ENCODE measurements around the gene GPRC5C. TPM values are rescaled to one million over a fixed set of nuclear protein-coding genes. Genes with fewer than 3 reads are reported as not detected.

The GPRC5C gene
- total RNA-seq, 2 experiments from 2014 or later, result not detected

DNA sequence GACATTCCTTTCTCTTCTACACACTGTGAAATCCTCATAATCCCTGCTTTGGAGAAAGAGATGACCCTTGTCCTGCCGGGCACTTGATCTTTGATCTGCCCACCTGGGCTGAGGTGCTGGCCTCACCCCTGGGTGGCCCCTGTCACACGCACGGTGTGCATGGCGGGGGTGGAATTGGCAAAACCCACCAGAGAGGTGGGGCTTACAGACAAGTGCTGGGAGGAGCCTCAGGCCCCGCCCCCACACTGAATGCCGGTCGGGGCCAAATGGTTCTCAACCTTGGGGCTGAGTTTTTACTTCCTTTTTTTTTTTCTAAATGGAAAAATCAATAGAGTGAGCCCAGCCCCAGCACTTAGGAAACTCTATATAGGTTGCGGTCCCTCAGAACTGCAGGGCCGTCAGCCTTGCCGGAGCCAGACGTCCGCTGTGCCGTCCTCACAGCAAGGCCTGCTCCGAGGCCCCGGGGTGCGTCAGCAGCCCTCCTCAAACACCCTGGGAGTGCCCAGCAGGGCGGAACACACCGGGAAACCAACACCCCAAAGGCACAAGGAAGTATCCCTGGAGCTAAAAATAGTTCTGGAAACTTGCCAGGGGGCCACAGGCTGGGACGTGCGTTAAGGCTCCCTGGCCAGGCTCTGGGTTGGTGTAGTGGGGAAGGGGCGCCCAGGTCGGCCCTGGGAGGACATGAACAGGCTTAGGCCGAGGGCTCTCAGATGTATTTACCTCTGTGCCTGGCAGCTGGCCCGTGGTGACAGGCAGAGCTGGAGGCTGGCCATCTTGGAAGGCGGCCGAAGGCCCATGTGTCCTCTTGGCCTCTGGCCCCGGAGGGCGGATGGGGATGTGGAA is 11.0 kb downstream of the GPRC5C start:
- Mint-ChIP-seq H3K4me1 (ENCODE audit: low read depth) (peaks cover 2% of the 10 kb centered on the region), H3K4me3 (no peak overlapping the region), H3K27me3 (ENCODE audit: low read depth) (peaks cover 10% of the 10 kb centered on the region), H3K27ac (no peak overlapping the region), H3K9me3 (peaks cover 13% of the 10 kb centered on the region), H3K36me3 (ENCODE audit: low read depth) (peaks cover 1% of the 10 kb centered on the region)
- no peak for DNase-seq
- intact Hi-C loops (cut with micrococcal nuclease), result no loop called here
- CTCF ChIA-PET, result interaction anchor here (0.7 to 1.6 kb wide), 3 partner anchors 12 to 142 kb away, joined by 3 to 7 read pairs (median 4); no protein-coding TSS in a partner anchor

DNA sequence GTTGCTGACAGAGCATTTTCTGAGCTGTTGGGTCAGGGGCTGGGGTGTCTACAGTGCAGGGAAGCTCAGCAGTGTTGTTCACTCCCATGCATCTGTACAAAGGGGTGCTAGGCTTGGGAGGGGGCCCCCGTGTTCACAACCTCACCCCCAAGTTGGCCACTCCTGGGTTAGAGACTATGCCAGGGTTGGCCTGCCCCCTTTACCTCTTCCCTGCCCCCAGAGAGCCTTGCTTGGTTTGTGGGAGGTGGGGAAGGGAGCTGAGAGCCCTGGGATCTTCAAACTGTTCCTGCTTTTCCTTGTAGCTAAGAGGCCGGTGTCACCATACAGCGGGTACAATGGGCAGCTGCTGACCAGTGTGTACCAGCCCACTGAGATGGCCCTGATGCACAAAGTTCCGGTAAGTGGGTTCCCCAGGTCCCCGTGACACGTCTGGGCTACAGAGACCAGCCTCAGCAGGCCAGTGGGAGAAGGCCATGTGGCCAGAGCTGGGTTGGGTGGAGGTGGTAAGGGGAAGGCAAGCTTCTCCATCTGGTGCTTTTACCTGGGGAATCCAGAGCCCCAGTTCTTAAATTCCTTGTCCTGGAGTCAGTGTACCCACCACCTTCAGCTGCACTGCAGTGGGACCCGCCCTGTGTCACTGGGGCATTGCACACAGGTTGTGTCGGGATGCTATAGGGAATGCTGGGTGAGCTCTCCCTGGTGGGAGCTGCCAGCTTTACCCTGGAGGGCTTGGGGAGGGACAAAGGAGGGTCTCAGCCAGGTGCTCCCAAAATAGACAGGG is 11.8 kb downstream of the GPRC5C start:
- DNase-seq, result no peak
- peaks cover 1% of the 10 kb centered on the region for H3K36me3 Mint-ChIP-seq (ENCODE audit: low read depth)
- H3K4me3 Mint-ChIP-seq, result no peak overlapping the region
- H3K9me3 Mint-ChIP-seq, result peaks cover 6% of the 10 kb centered on the region
- intact Hi-C loops (cut with micrococcal nuclease), result no loop called here
- H3K27ac Mint-ChIP-seq, result no peak overlapping the region
- H3K27me3 Mint-ChIP-seq (ENCODE audit: low read depth), result peaks cover 10% of the 10 kb centered on the region
- H3K4me1 Mint-ChIP-seq (ENCODE audit: low read depth), result peaks cover 2% of the 10 kb centered on the region
- CTCF ChIA-PET, result interaction anchor here (0.7 to 1.6 kb wide), 4 partner anchors 11 to 142 kb away, joined by 3 to 7 read pairs (median 4); no protein-coding TSS in a partner anchor

GRCh38 chr17:74444406-74444805 is 12.5 kb downstream of the GPRC5C start:
- intact Hi-C loops (cut with micrococcal nuclease), result no loop called here
- peaks cover 2% of the 10 kb centered on the region for H3K9me3 Mint-ChIP-seq
- no peak overlapping the region for H3K4me3 Mint-ChIP-seq
- CTCF ChIA-PET, result interaction anchor here (1.0 to 1.6 kb wide), 3 partner anchors 13 to 66 kb away, joined by 4 to 7 read pairs (median 4); no protein-coding TSS in a partner anchor
- H3K4me1 Mint-ChIP-seq (ENCODE audit: low read depth), result peaks cover 2% of the 10 kb centered on the region
- H3K36me3 Mint-ChIP-seq (ENCODE audit: low read depth), result peaks cover 1% of the 10 kb centered on the region
- peaks cover 10% of the 10 kb centered on the region for H3K27me3 Mint-ChIP-seq (ENCODE audit: low read depth)
- H3K27ac Mint-ChIP-seq, result no peak overlapping the region
- DNase-seq, result no peak

- no peak for DNase-seq
- Mint-ChIP-seq H3K4me3 (no peak overlapping the region), H3K27ac (no peak overlapping the region), H3K4me1 (ENCODE audit: low read depth) (peaks cover 2% of the 10 kb centered on the region), H3K36me3 (ENCODE audit: low read depth) (no peaks in the 10 kb centered on the region), H3K9me3 (no peaks in the 10 kb centered on the region), H3K27me3 (ENCODE audit: low read depth) (peaks cover 9% of the 10 kb centered on the region)
- CTCF ChIA-PET, result interaction anchor here (0.6 to 1.6 kb wide), 3 partner anchors 65 to 662 kb away, joined by 3 to 4 read pairs (median 4); no protein-coding TSS in a partner anchor
- intact Hi-C loops (cut with micrococcal nuclease), result no loop called here
These were observed 13.3 kb downstream of the GPRC5C start for GRCh38 chr17:74445158-74445557.

- H3K27ac Mint-ChIP-seq, result no peak overlapping the region
- intact Hi-C loops (cut with micrococcal nuclease), result no loop called here
- H3K4me3 Mint-ChIP-seq, result no peak overlapping the region
- CTCF ChIA-PET, result interaction anchor here (2.7 kb wide), 1 partner anchor 68 kb away, joined by 10 read pairs; no protein-coding TSS in a partner anchor
- H3K36me3 Mint-ChIP-seq (ENCODE audit: low read depth), result no peaks in the 10 kb centered on the region
- H3K4me1 Mint-ChIP-seq (ENCODE audit: low read depth), result peaks cover 2% of the 10 kb centered on the region
- H3K9me3 Mint-ChIP-seq, result no peaks in the 10 kb centered on the region
- H3K27me3 Mint-ChIP-seq (ENCODE audit: low read depth), result peaks cover 9% of the 10 kb centered on the region
- DNase-seq, result peak; percentile 29
These were observed 14.9 kb downstream of the GPRC5C start for GRCh38 chr17:74446551-74447500.

DNA sequence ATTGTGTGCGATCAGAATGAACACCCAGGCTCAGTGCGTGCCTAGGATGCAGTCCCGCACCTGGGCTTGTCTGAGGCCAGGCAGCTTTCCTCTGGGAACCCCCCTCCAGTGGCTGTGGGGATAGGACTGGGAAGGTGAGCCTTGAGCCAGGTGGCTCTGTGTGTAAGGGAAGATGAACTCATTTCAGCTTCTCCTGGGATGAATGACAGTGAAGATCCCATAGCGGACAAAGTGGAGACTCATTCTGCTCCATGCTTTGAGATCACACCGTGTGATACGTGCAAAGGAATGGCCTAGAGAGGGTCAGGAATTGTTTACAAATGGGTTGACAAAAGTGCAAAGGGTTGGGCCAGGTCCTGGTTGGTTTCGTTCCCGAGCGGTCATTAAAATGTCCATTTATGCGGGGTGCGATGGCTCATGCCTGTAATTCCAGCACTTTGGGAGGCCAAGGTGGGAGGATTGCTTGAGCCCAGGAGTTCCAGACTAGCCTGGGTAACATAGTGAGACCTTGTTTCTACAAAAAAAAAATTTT is 15.8 kb downstream of the GPRC5C start:
- peaks cover 2% of the 10 kb centered on the region for H3K4me1 Mint-ChIP-seq (ENCODE audit: low read depth)
- H3K4me3 Mint-ChIP-seq, result no peak overlapping the region
- intact Hi-C loops (cut with micrococcal nuclease), result no loop called here
- H3K36me3 Mint-ChIP-seq (ENCODE audit: low read depth), result no peaks in the 10 kb centered on the region
- peaks cover 10% of the 10 kb centered on the region for H3K27me3 Mint-ChIP-seq (ENCODE audit: low read depth)
- no peak overlapping the region for H3K27ac Mint-ChIP-seq
- CTCF ChIA-PET, result interaction anchor here (1.0 to 2.7 kb wide), 2 partner anchors 68 to 79 kb away, joined by 5 to 10 read pairs; no protein-coding TSS in a partner anchor
- no peak for DNase-seq
- no peaks in the 10 kb centered on the region for H3K9me3 Mint-ChIP-seq

DNA sequence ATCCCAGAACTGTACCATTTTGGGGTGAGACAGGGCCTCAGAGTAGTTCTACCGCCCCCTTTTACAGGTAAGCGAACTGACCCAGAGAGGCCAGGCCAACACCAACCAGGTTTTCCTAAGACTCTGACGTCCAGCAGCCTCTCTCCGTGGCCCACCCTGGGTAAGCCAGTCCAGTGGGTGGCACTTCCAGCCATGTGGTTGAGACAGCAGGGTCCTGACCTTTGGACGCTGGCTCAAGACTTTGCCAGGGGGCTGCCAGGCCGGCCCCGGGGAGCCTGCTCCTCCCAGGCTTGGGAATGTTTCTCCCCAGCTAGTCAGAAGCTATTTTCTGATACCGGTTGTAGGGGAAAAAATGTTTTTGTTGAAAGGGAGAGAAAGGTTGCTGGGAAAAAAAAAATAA is 16.9 kb downstream of the GPRC5C start:
- peaks cover 16% of the 10 kb centered on the region for H3K27me3 Mint-ChIP-seq (ENCODE audit: low read depth)
- intact Hi-C loops (cut with micrococcal nuclease), result no loop called here
- DNase-seq, result no peak
- CTCF ChIA-PET, result interaction anchor here (1.0 to 2.7 kb wide), 2 partner anchors 69 to 80 kb away, joined by 5 to 10 read pairs; no protein-coding TSS in a partner anchor
- H3K4me3 Mint-ChIP-seq, result no peak overlapping the region
- H3K9me3 Mint-ChIP-seq, result no peaks in the 10 kb centered on the region
- no peak overlapping the region for H3K27ac Mint-ChIP-seq
- peaks cover 2% of the 10 kb centered on the region for H3K4me1 Mint-ChIP-seq (ENCODE audit: low read depth)
- no peaks in the 10 kb centered on the region for H3K36me3 Mint-ChIP-seq (ENCODE audit: low read depth)

GRCh38 chr17:74449306-74449705 is 17.4 kb downstream of the GPRC5C start:
- Mint-ChIP-seq H3K36me3 (ENCODE audit: low read depth) (no peaks in the 10 kb centered on the region), H3K4me1 (ENCODE audit: low read depth) (peaks cover 2% of the 10 kb centered on the region), H3K27me3 (ENCODE audit: low read depth) (peaks cover 14% of the 10 kb centered on the region), H3K27ac (no peak overlapping the region), H3K4me3 (no peak overlapping the region), H3K9me3 (no peaks in the 10 kb centered on the region)
- CTCF ChIA-PET, result interaction anchor here (2.7 kb wide), 1 partner anchor 70 kb away, joined by 10 read pairs; no protein-coding TSS in a partner anchor
- intact Hi-C loops (cut with micrococcal nuclease), result no loop called here
- no peak for DNase-seq

DNA sequence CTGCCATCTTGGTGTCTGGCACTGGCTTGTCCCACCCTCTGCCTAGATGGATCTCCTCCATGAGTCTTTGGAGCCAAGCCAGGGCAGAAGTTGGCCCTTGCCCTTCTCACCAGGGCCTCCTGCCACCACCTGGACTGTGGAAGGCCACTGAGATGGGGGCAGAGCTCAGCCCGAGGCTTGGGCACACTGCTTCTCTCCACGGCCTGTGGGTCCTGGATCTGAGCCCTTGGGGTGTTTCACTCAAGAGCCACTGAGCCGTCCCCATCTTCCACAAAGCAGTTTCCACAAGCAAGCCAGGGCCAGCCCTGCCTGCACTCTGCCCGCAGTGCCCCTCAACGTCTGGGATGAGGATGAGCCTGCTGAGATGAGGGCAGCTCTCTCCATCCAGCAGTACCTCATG is 17.9 kb downstream of the GPRC5C start:
- Mint-ChIP-seq H3K27me3 (ENCODE audit: low read depth) (peaks cover 11% of the 10 kb centered on the region), H3K9me3 (no peaks in the 10 kb centered on the region), H3K4me1 (ENCODE audit: low read depth) (peaks cover 2% of the 10 kb centered on the region), H3K27ac (no peak overlapping the region), H3K4me3 (no peak overlapping the region), H3K36me3 (ENCODE audit: low read depth) (no peaks in the 10 kb centered on the region)
- CTCF ChIA-PET, result no interaction called here
- intact Hi-C loops (cut with micrococcal nuclease), result no loop called here
- DNase-seq, result no peak

GRCh38 chr17:74450231-74450630 is 18.3 kb downstream of the GPRC5C start:
- CTCF ChIA-PET, result interaction anchor here (1.0 kb wide), 1 partner anchor 70 kb away, joined by 3 read pairs; no protein-coding TSS in a partner anchor
- intact Hi-C loops (cut with micrococcal nuclease), result no loop called here
- H3K9me3 Mint-ChIP-seq, result no peaks in the 10 kb centered on the region
- H3K4me1 Mint-ChIP-seq (ENCODE audit: low read depth), result peaks cover 2% of the 10 kb centered on the region
- no peak overlapping the region for H3K4me3 Mint-ChIP-seq
- no peaks in the 10 kb centered on the region for H3K36me3 Mint-ChIP-seq (ENCODE audit: low read depth)
- no peak overlapping the region for H3K27ac Mint-ChIP-seq
- DNase-seq, result no peak
- peaks cover 10% of the 10 kb centered on the region for H3K27me3 Mint-ChIP-seq (ENCODE audit: low read depth)

DNA sequence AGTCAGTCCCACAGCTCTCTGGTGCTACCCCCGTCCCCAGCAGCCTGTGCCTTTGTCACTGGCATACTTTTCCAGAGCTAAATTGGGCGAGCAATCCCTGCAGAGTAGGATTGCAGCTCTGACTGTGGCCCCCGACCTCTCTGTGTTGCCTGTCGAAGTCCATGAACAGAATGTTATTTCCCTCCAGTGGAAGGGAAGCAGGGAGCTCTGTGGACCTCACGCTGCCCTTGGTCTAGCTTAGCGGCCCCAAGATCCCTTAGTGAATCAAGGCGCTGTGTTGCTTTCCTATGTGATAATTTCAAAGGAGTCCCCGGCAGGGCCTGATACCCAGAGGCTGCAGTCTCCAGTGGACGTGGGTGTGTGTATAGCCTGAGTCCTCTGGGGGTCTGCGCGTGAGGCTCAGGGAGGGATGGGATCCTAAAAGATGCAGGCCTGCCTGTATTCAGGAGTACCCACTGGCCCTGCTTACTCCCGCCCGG is 19.1 kb downstream of the GPRC5C start:
- Mint-ChIP-seq H3K4me3 (no peak overlapping the region), H3K4me1 (ENCODE audit: low read depth) (peaks cover 2% of the 10 kb centered on the region), H3K27me3 (ENCODE audit: low read depth) (peaks cover 10% of the 10 kb centered on the region), H3K36me3 (ENCODE audit: low read depth) (no peaks in the 10 kb centered on the region), H3K27ac (no peak overlapping the region), H3K9me3 (no peaks in the 10 kb centered on the region)
- no peak for DNase-seq
- CTCF ChIA-PET, result interaction anchor here (0.7 to 1.0 kb wide), 2 partner anchors 71 to 77 kb away, joined by 3 to 4 read pairs; no protein-coding TSS in a partner anchor
- intact Hi-C loops (cut with micrococcal nuclease), result no loop called here
